ENCODE data around the gene PRR18. TPM values are rescaled to one million over a fixed set of nuclear protein-coding genes. Genes with fewer than 3 reads are reported as not detected.

Gene PRR18
- total RNA-seq, 2 donors from 2014 or later: 0.27 TPM; not detected in 1

- peak; percentile 33 for DNase-seq (ENCODE audit: low spot score)
These were observed 32.5 kb downstream of the PRR18 start for GRCh38 chr6:166275714-166276166.

GRCh38 chr6:166274739-166275370 lies 33.3 kb downstream of the PRR18 start:
- WGBS: 68% methylated on average over 13 of the region's 13 CpGs
- intact Hi-C loops (cut with DNase I): loop anchor here (2.0 kb wide), 1 partner anchor 126 kb away; no protein-coding TSS in a partner anchor
- H3K9me3 ChIP-seq: no peaks in the 10 kb centered on the region
- DNase-seq (ENCODE audit: low spot score): no peak
- no peak overlapping the region for H3K27ac ChIP-seq
- H3K4me3 ChIP-seq: no peak overlapping the region
- H3K27me3 ChIP-seq (replicated peaks; ENCODE audit: insufficient read depth): no peaks in the 10 kb centered on the region
- H3K4me1 ChIP-seq (replicated peaks): no peaks in the 10 kb centered on the region
- TF ChIP-seq POLR2AphosphoS5 (IDR thresholded peaks at IDR 0.05) (no peak), POLR2A (IDR thresholded peaks at IDR 0.05) (no peak), CTCF (IDR thresholded peaks at IDR 0.05) (no peak)
- no peaks in the 10 kb centered on the region for H3K36me3 ChIP-seq

More at GRCh38 chr6:166275714-166276166, 32.5 kb downstream of the PRR18 start:
- H3K9me3 ChIP-seq: no peaks in the 10 kb centered on the region
- 3% methylated on average over 21 of the region's 21 CpGs for WGBS
- no peaks in the 10 kb centered on the region for H3K27me3 ChIP-seq (replicated peaks; ENCODE audit: insufficient read depth)
- intact Hi-C loops (cut with DNase I): loop anchor here (2.0 kb wide), 1 partner anchor 125 kb away; no protein-coding TSS in a partner anchor
- no peak overlapping the region for H3K27ac ChIP-seq
- H3K4me1 ChIP-seq (replicated peaks): no peaks in the 10 kb centered on the region
- no peaks in the 10 kb centered on the region for H3K36me3 ChIP-seq
- H3K4me3 ChIP-seq: no peak overlapping the region
- no peak for TF ChIP-seq POLR2AphosphoS5 (IDR thresholded peaks at IDR 0.05)
- TF ChIP-seq POLR2A (IDR thresholded peaks at IDR 0.05): no peak
- TF ChIP-seq CTCF (IDR thresholded peaks at IDR 0.05): peak; percentile 77 to 95 (median 92)

- no peak for TF ChIP-seq POLR2A (IDR thresholded peaks at IDR 0.05)
- TF ChIP-seq CTCF (IDR thresholded peaks at IDR 0.05): no peak
- no peak for TF ChIP-seq POLR2AphosphoS5 (IDR thresholded peaks at IDR 0.05)
- H3K4me1 ChIP-seq (replicated peaks): no peaks in the 10 kb centered on the region
- H3K9me3 ChIP-seq: no peaks in the 10 kb centered on the region
- no peak overlapping the region for H3K4me3 ChIP-seq
- H3K27me3 ChIP-seq (replicated peaks; ENCODE audit: insufficient read depth): no peaks in the 10 kb centered on the region
- WGBS: 55% methylated on average over 4 of the region's 4 CpGs
- H3K36me3 ChIP-seq: no peaks in the 10 kb centered on the region
- no peak overlapping the region for H3K27ac ChIP-seq
- intact Hi-C loops (cut with DNase I): loop anchor here (2.0 kb wide), 1 partner anchor 127 kb away; no protein-coding TSS in a partner anchor
- DNase-seq (ENCODE audit: low spot score): no peak
These were observed 34.0 kb downstream of the PRR18 start for GRCh38 chr6:166274163-166274562.

- no peaks in the 10 kb centered on the region for H3K27me3 ChIP-seq (replicated peaks; ENCODE audit: insufficient read depth)
- no peaks in the 10 kb centered on the region for H3K4me1 ChIP-seq (replicated peaks)
- H3K27ac ChIP-seq: no peak overlapping the region
- DNase-seq (ENCODE audit: low spot score): no peak
- TF ChIP-seq POLR2A (IDR thresholded peaks at IDR 0.05): no peak
- intact Hi-C loops (cut with DNase I): no loop called here
- H3K4me3 ChIP-seq: no peak overlapping the region
- 96% methylated on average over 9 of the region's 9 CpGs for WGBS
- no peaks in the 10 kb centered on the region for H3K36me3 ChIP-seq
- H3K9me3 ChIP-seq: no peaks in the 10 kb centered on the region
These were observed 36.8 kb downstream of the PRR18 start for GRCh38 chr6:166271376-166271765.

GRCh38 chr6:166270706-166271375 lies 37.4 kb downstream of the PRR18 start:
- Histone ChIP-seq H3K4me1 (replicated peaks) (no peaks in the 10 kb centered on the region), H3K36me3 (no peaks in the 10 kb centered on the region), H3K4me3 (no peak overlapping the region), H3K27ac (no peak overlapping the region), H3K9me3 (no peaks in the 10 kb centered on the region), H3K27me3 (replicated peaks; ENCODE audit: insufficient read depth) (no peaks in the 10 kb centered on the region)
- 91% methylated on average over 10 of the region's 10 CpGs for WGBS
- TF ChIP-seq POLR2A (IDR thresholded peaks at IDR 0.05) (no peak), POLR2AphosphoS5 (IDR thresholded peaks at IDR 0.05) (no peak), CTCF (IDR thresholded peaks at IDR 0.05) (no peak)
- intact Hi-C loops (cut with DNase I): no loop called here
- no peak for DNase-seq (ENCODE audit: low spot score)
